Measurements from ENCODE around the gene PBX1.

- TF ChIP-seq CTCF (IDR thresholded peaks at IDR 0.05) (no peak), POLR2AphosphoS5 (IDR thresholded peaks at IDR 0.05) (no peak), POLR2A (IDR thresholded peaks at IDR 0.05) (no peak)
These were observed 124.3 kb downstream of the PBX1 start for GRCh38 chr1:164683235-164683634.
